ENCODE data around the gene RREB1. TPM values are rescaled to one million over a fixed set of nuclear protein-coding genes. Genes with fewer than 3 reads are reported as not detected.

The RREB1 gene
- total and polyA plus RNA-seq, 3 donors from 2014 or later = 30.0 to 79.2 (median 75.0) TPM

GRCh38 chr6:7140631-7141378, 33.0 kb downstream of the RREB1 start:
- intact Hi-C loops (cut with DNase I; ENCODE audit: low total_unique reads) = no loop called here
- H3K4me1 ChIP-seq = peaks cover 63% of the 10 kb centered on the region
- TF ChIP-seq POLR2A (IDR thresholded peaks at IDR 0.05) = peak; percentile 30
- TF ChIP-seq, protein P1, sequence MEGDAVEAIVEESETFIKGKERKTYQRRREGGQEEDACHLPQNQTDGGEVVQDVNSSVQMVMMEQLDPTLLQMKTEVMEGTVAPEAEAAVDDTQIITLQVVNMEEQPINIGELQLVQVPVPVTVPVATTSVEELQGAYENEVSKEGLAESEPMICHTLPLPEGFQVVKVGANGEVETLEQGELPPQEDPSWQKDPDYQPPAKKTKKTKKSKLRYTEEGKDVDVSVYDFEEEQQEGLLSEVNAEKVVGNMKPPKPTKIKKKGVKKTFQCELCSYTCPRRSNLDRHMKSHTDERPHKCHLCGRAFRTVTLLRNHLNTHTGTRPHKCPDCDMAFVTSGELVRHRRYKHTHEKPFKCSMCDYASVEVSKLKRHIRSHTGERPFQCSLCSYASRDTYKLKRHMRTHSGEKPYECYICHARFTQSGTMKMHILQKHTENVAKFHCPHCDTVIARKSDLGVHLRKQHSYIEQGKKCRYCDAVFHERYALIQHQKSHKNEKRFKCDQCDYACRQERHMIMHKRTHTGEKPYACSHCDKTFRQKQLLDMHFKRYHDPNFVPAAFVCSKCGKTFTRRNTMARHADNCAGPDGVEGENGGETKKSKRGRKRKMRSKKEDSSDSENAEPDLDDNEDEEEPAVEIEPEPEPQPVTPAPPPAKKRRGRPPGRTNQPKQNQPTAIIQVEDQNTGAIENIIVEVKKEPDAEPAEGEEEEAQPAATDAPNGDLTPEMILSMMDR (IDR thresholded peaks at IDR 0.05) = peak in 1 of 3 experiments; percentile 9

GRCh38 chr6:7142228-7142801, 34.6 kb downstream of the RREB1 start:
- intact Hi-C loops (cut with DNase I; ENCODE audit: low total_unique reads) = no loop called here

More at GRCh38 chr6:7140631-7141378, 33.0 kb downstream of the RREB1 start:
- H3K27me3 ChIP-seq = no peaks in the 10 kb centered on the region
- H3K27ac ChIP-seq = peak overlapping the region; percentile 93 to 98
- peak overlapping the region; percentile 67 to 85 for H3K4me3 ChIP-seq
- DNase-seq = peak; percentile 94
- H3K36me3 ChIP-seq (ENCODE audit: low read depth, missing control alignments) = no peaks in the 10 kb centered on the region
- 2 to 14% methylated on average over 6 to 48 of the region's 67 CpGs for WGBS, 2 donors
- H3K9me3 ChIP-seq = no peaks in the 10 kb centered on the region

DNA sequence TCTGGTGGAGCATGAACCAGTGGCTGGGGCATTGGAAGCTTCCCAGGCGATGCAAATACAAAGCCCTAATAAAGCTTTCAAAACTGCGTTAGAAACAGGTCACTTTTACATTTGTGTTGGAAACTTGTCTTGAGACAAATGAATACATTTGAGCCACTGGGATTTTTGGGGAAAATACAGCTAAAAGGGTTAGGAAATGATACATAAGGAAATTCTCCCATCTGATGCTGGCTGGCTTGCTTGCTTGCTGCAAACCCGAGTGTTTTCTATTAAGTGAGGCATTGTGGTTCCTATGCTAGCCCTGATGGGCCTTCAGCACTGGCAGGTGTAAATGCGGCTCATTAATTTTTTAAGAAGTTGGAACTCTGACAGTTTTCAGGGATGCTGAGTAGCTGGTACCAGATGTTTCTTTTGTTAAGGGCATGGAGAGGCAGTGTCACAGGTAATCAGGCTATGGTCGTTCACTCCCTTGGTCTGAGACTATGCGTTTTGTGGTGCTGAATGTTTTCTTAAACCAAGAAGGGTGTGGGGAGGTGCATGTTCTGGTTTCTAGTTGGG, 35.2 kb downstream of the RREB1 start:
- TF ChIP-seq, protein P1 (IDR thresholded peaks at IDR 0.05) = no peak
- no peak for TF ChIP-seq POLR2A (IDR thresholded peaks at IDR 0.05)
- no peaks in the 10 kb centered on the region for H3K36me3 ChIP-seq (ENCODE audit: low read depth, missing control alignments)
- intact Hi-C loops (cut with DNase I; ENCODE audit: low total_unique reads) = no loop called here
- WGBS, 2 donors = 50 to 52% methylated on average over 6 of the region's 6 CpGs
- no peak overlapping the region for H3K4me3 ChIP-seq
- H3K27me3 ChIP-seq = no peaks in the 10 kb centered on the region
- H3K4me1 ChIP-seq = peaks cover 74% of the 10 kb centered on the region
- no peaks in the 10 kb centered on the region for H3K9me3 ChIP-seq
- DNase-seq = no peak
- peak overlapping the region; percentile 9 to 98 for H3K27ac ChIP-seq

More at GRCh38 chr6:7142228-7142801, 34.6 kb downstream of the RREB1 start:
- TF ChIP-seq, protein P1 (IDR thresholded peaks at IDR 0.05) = no peak
- no peak for TF ChIP-seq POLR2A (IDR thresholded peaks at IDR 0.05)
- Histone ChIP-seq H3K4me1 (peaks cover 74% of the 10 kb centered on the region), H3K27me3 (no peaks in the 10 kb centered on the region), H3K36me3 (ENCODE audit: low read depth, missing control alignments) (no peaks in the 10 kb centered on the region), H3K27ac (peak overlapping the region; percentile 93 to 98), H3K4me3 (peak overlapping the region in 1 of 2 donors; percentile 85), H3K9me3 (no peaks in the 10 kb centered on the region)
- 65 to 77% methylated on average over 19 to 25 of the region's 25 CpGs for WGBS, 2 donors
- no peak for DNase-seq

DNA sequence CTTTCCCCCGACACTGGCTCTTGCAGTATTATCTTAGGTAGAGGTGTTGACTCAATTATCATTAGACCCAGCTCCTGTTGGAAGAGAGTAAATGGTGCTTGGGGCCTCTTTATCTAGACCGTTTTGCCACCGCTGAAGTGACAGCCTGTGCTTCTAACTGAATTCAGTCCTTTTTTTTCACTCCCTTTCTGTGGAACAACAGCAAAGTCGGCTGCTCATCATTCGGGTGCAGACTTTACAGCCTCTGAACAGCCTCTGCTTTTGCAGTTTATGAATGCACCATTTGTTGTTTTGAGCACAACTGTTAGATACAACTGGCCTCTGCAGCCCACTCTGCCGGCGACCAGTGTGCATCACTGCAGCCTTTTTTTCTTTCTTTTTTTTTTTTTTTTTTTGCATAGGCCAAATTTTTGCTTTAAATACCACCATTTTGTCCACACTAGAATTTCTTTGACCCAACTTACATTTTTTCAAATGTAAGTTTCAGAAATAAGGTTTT, 35.8 kb downstream of the RREB1 start:
- 45 to 47% methylated on average over 7 of the region's 7 CpGs for WGBS, 2 donors

More for the DNA sequence above, 35.8 kb downstream of the RREB1 start:
- TF ChIP-seq, protein P1 (IDR thresholded peaks at IDR 0.05) = peak in 1 of 3 experiments; percentile 8
- TF ChIP-seq POLR2A (IDR thresholded peaks at IDR 0.05) = no peak
- Histone ChIP-seq H3K27me3 (no peaks in the 10 kb centered on the region), H3K9me3 (no peaks in the 10 kb centered on the region), H3K27ac (peak overlapping the region in 1 of 2 donors; percentile 98), H3K4me1 (peaks cover 70% of the 10 kb centered on the region), H3K4me3 (no peak overlapping the region), H3K36me3 (ENCODE audit: low read depth, missing control alignments) (no peaks in the 10 kb centered on the region)
- intact Hi-C loops (cut with DNase I; ENCODE audit: low total_unique reads) = no loop called here
- peak; percentile 63 for DNase-seq

All from testis (tissue), 3 donors.